Measurements from ENCODE around the gene RPS27. TPM values are rescaled to one million over a fixed set of nuclear protein-coding genes. Genes with fewer than 3 reads are reported as not detected.
A peak's percentile ranks its signal among the peaks of the same experiment; 100 is the strongest.

The RPS27 gene
- total and polyA plus RNA-seq, 2 experiments from 2014 or later: 1,371 to 3,355 TPM

GRCh38 chr1:153953859-153954365 lies 36.6 kb upstream of the RPS27 start:
- Histone ChIP-seq H3K9me2 (ENCODE audit: insufficient read depth) (no peaks in the 10 kb centered on the region), H3F3A (replicated peaks; ENCODE audit: low read depth) (peaks cover 8% of the 10 kb centered on the region), H3K27ac (ENCODE audit: low read depth) (no peak overlapping the region), H4K20me1 (replicated peaks; ENCODE audit: insufficient read depth) (peaks cover 34% of the 10 kb centered on the region), H3K79me2 (replicated peaks; ENCODE audit: insufficient read depth) (peaks cover 50% of the 10 kb centered on the region), H3K4me3 (no peak overlapping the region), H2AFZ (no peak overlapping the region), H3K27me3 (ENCODE audit: insufficient read depth) (no peaks in the 10 kb centered on the region), H3K36me3 (ENCODE audit: insufficient read depth) (peaks cover 14% of the 10 kb centered on the region; the same call in 1 of the 2 replicates), H3K4me2 (no peak overlapping the region), H3K4me1 (ENCODE audit: insufficient read depth) (peaks cover 11% of the 10 kb centered on the region)
- Mint-ChIP-seq H3K36me3 (ENCODE audit: low read depth) (peaks cover 39% of the 10 kb centered on the region), H3K9me3 (peaks cover 3% of the 10 kb centered on the region; the same call in 2 of the 3 replicates), H3K27ac (peak overlapping the region; percentile 22; the same call in 1 of the 2 replicates), H3K4me3 (no peak overlapping the region), H3K4me1 (peaks cover 18% of the 10 kb centered on the region), H3K27me3 (ENCODE audit: insufficient read depth, low read depth, poor library complexity) (peaks cover 24% of the 10 kb centered on the region)
- DNase-seq (ENCODE audit: low spot score) (no peak), ATAC-seq (no peak)
- no peak for TF ChIP-seq STAT1 (IDR thresholded peaks at IDR 0.05; ENCODE audit: unreplicated experiment)
- TF ChIP-seq NANOG (IDR thresholded peaks at IDR 0.05; ENCODE audit: borderline replicate concordance): no peak
- TF ChIP-seq POLR2AphosphoS5 (IDR thresholded peaks at IDR 0.05; ENCODE audit: low read depth): no peak

- Histone ChIP-seq H3K79me2 (replicated peaks; ENCODE audit: insufficient read depth) (peaks cover 50% of the 10 kb centered on the region), H3K27me3 (ENCODE audit: insufficient read depth) (no peaks in the 10 kb centered on the region), H3F3A (replicated peaks; ENCODE audit: low read depth) (peaks cover 14% of the 10 kb centered on the region), H3K9me2 (ENCODE audit: insufficient read depth) (no peaks in the 10 kb centered on the region), H3K36me3 (ENCODE audit: insufficient read depth) (peaks cover 7% of the 10 kb centered on the region; the same call in 1 of the 2 replicates), H3K4me3 (no peak overlapping the region), H4K20me1 (replicated peaks; ENCODE audit: insufficient read depth) (peaks cover 34% of the 10 kb centered on the region), H3K4me2 (no peak overlapping the region), H3K27ac (ENCODE audit: low read depth) (no peak overlapping the region), H2AFZ (no peak overlapping the region), H3K4me1 (ENCODE audit: insufficient read depth) (peaks cover 11% of the 10 kb centered on the region)
- ATAC-seq: no peak
- TF ChIP-seq STAT1 (IDR thresholded peaks at IDR 0.05; ENCODE audit: unreplicated experiment): no peak
- no peak for TF ChIP-seq CTCF (conservative IDR thresholded peaks at IDR 0.05; ENCODE audit: low read depth in 2 of 2)
- no peak for TF ChIP-seq NANOG (IDR thresholded peaks at IDR 0.05; ENCODE audit: borderline replicate concordance)
- peaks cover 26% of the 10 kb centered on the region for H3K4me1 Mint-ChIP-seq
- H3K4me3 Mint-ChIP-seq: no peak overlapping the region
- H3K27me3 Mint-ChIP-seq (ENCODE audit: insufficient read depth, low read depth, poor library complexity): peaks cover 24% of the 10 kb centered on the region
- H3K27ac Mint-ChIP-seq: no peak overlapping the region
- no peak for DNase-seq (ENCODE audit: low spot score)
- peaks cover 3% of the 10 kb centered on the region; the same call in 2 of the 3 replicates for H3K9me3 Mint-ChIP-seq
- H3K36me3 Mint-ChIP-seq (ENCODE audit: low read depth): peaks cover 41% of the 10 kb centered on the region
These were observed 35.7 kb upstream of the RPS27 start for GRCh38 chr1:153954826-153955225.

GRCh38 chr1:153956997-153957715 lies 33.4 kb upstream of the RPS27 start:
- H3K9me3 Mint-ChIP-seq: peaks cover 3% of the 10 kb centered on the region; the same call in 2 of the 3 replicates
- peaks cover 27% of the 10 kb centered on the region for H3K27me3 Mint-ChIP-seq (ENCODE audit: insufficient read depth, low read depth, poor library complexity)
- peaks cover 44% of the 10 kb centered on the region for H3K36me3 Mint-ChIP-seq (ENCODE audit: low read depth)
- peak overlapping the region; percentile 99 for H3K4me3 Mint-ChIP-seq
- no peaks in the 10 kb centered on the region for H3K27me3 ChIP-seq (ENCODE audit: insufficient read depth)
- H3K36me3 ChIP-seq (ENCODE audit: insufficient read depth): peaks cover 14% of the 10 kb centered on the region
- H4K20me1 ChIP-seq (replicated peaks; ENCODE audit: insufficient read depth): peaks cover 28% of the 10 kb centered on the region
- H3F3A ChIP-seq (replicated peaks; ENCODE audit: low read depth): peaks cover 31% of the 10 kb centered on the region
- peak overlapping the region; percentile 99 for H3K4me2 ChIP-seq
- peaks cover 42% of the 10 kb centered on the region for H3K4me1 Mint-ChIP-seq
- H3K27ac ChIP-seq (ENCODE audit: low read depth): peak overlapping the region; percentile 93
- H3K4me3 ChIP-seq: peak overlapping the region; percentile 98
- peaks cover 64% of the 10 kb centered on the region for H3K79me2 ChIP-seq (replicated peaks; ENCODE audit: insufficient read depth)
- H2AFZ ChIP-seq: no peak overlapping the region
- peak overlapping the region; percentile 98 for H3K27ac Mint-ChIP-seq
- no peaks in the 10 kb centered on the region for H3K9me2 ChIP-seq (ENCODE audit: insufficient read depth)
- ATAC-seq: no peak
- no peak for DNase-seq (ENCODE audit: low spot score)
- peaks cover 25% of the 10 kb centered on the region for H3K4me1 ChIP-seq (ENCODE audit: insufficient read depth)
- TF ChIP-seq ZNF331 (CRISPR knock-in tag; IDR thresholded peaks at IDR 0.05; ENCODE audit: low read depth) (no peak), NANOG (IDR thresholded peaks at IDR 0.05; ENCODE audit: borderline replicate concordance) (no peak), JUNB (IDR thresholded peaks at IDR 0.05; ENCODE audit: unreplicated experiment) (no peak), ETS1 (IDR thresholded peaks at IDR 0.05) (no peak)
